ENCODE results near the gene AZU1. TPM values are rescaled to one million over a fixed set of nuclear protein-coding genes. Genes with fewer than 3 reads are reported as not detected.
A peak's percentile ranks its signal among the peaks of the same experiment; 100 is the strongest.

The AZU1 gene, protein sequence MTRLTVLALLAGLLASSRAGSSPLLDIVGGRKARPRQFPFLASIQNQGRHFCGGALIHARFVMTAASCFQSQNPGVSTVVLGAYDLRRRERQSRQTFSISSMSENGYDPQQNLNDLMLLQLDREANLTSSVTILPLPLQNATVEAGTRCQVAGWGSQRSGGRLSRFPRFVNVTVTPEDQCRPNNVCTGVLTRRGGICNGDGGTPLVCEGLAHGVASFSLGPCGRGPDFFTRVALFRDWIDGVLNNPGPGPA
- total RNA-seq, result under 1 TPM in 1 of 2 donors, not detected in 1; 0.27 TPM

DNA sequence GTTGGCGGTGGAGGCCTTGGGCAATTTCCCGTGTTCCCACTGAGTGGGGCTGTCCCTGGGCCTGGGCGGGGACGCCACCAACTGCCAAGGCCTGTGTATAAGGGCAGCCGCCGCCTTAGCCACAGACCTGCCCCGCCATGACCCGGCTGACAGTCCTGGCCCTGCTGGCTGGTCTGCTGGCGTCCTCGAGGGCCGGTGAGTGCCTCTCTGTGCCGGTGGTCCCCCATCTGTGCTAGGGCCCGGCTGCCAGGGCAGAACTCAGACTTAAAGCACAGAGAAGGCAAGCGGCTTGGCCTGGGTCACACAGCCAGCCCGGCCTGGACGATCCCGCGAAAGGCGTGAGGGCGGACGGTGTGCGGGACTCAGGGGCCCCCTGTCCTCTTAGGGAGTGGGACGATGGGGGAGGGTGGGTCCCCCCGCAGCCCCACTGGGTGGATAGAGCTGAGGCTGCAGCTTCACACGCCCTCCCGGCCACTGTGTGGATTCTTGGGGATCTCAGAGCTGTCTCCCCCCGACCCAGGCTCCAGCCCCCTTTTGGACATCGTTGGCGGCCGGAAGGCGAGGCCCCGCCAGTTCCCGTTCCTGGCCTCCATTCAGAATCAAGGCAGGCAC is at the start of gene AZU1:
Gene AZU1, plus strand, starts transcription at position 128 of the 612 bp plus-strand sequence. Its CDS starts 10 bp downstream, at position 138.
- intact Hi-C loops (cut with DNase I), result no loop called here
- H3K4me3 ChIP-seq, result no peak within 1 kb of the TSS
- no peaks in the 10 kb centered on the region for H3K4me1 ChIP-seq
- H3K27ac ChIP-seq, result no peak within 1 kb of the TSS
- no peaks in the 10 kb centered on the region for H3K9me3 ChIP-seq
- H3K9ac ChIP-seq (ENCODE audit: low read depth in 2 of 2, low read length in 2 of 2), result no peak within 1 kb of the TSS
- TF ChIP-seq CTCF (IDR thresholded peaks at IDR 0.05), result no peak
- H3K27me3 ChIP-seq, result peaks cover 21% of the 10 kb centered on the region
- no peaks in the 10 kb centered on the region for H3K36me3 ChIP-seq
- no peak for DNase-seq

DNA sequence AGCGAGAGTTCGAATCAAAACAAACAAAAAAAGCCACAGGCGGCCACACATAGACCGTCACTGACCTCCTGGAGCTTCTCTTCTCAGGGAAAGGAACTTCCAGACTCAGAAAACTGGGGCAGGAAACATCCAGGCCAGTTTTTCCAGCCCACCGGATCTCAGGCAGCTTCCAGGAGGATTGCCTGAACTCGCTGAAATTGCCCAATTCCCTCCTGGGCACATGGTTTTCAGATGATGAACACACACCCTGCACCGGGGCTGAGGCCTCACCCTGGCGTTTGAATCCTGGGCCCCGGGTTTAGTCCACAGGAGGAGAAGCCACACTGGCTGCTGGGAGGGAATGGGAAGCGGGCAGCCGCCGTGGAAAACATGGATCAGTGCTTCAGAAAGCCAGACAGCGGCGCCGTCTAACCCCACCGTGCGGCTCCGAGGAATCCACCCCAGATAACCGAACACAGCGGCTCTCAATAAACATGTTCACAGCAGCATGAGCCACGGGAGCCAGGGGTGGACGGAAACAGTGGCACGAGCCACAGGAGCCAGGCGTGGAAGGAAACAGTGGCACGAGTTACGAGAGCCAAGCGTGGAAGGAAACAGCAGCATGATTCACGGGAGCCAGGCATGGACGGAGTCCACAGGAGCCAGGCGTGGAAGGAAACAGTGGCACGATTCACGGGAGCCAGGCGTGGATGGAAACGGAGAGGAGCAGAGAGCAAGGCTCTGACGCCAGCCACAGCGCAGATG is 48.6 kb upstream of the AZU1 start:
- H3K4me3 ChIP-seq, result no peak overlapping the region
- no peaks in the 10 kb centered on the region for H3K27me3 ChIP-seq
- no peak for TF ChIP-seq CTCF (IDR thresholded peaks at IDR 0.05)
- no peaks in the 10 kb centered on the region for H3K36me3 ChIP-seq
- DNase-seq, result no peak
- no peaks in the 10 kb centered on the region for H3K9me3 ChIP-seq
- H3K27ac ChIP-seq, result peak overlapping the region; percentile 40
- intact Hi-C loops (cut with DNase I), result loop anchor here (10.0 kb wide), 1 partner anchor 196 kb away; no protein-coding TSS in a partner anchor
- H3K9ac ChIP-seq (ENCODE audit: low read depth in 2 of 2, low read length in 2 of 2), result no peak overlapping the region
- H3K4me1 ChIP-seq, result no peaks in the 10 kb centered on the region

GRCh38 chr19:780935-781334 is 46.7 kb upstream of the AZU1 start:
- DNase-seq, result no peak
- H3K27ac ChIP-seq, result no peak overlapping the region

GRCh38 chr19:781800-782184 is 45.8 kb upstream of the AZU1 start:
- intact Hi-C loops (cut with DNase I), result no loop called here
- TF ChIP-seq CTCF (IDR thresholded peaks at IDR 0.05), result no peak
- Histone ChIP-seq H3K27me3 (no peaks in the 10 kb centered on the region), H3K36me3 (no peaks in the 10 kb centered on the region), H3K4me1 (no peaks in the 10 kb centered on the region), H3K9me3 (no peaks in the 10 kb centered on the region), H3K27ac (no peak overlapping the region), H3K9ac (ENCODE audit: low read depth in 2 of 2, low read length in 2 of 2) (no peak overlapping the region), H3K4me3 (no peak overlapping the region)
- DNase-seq, result no peak

More at GRCh38 chr19:780935-781334, 46.7 kb upstream of the AZU1 start:
- Histone ChIP-seq H3K36me3 (no peaks in the 10 kb centered on the region), H3K9ac (ENCODE audit: low read depth in 2 of 2, low read length in 2 of 2) (no peak overlapping the region), H3K4me1 (no peaks in the 10 kb centered on the region), H3K4me3 (no peak overlapping the region), H3K9me3 (no peaks in the 10 kb centered on the region), H3K27me3 (no peaks in the 10 kb centered on the region)
- no peak for TF ChIP-seq CTCF (IDR thresholded peaks at IDR 0.05)
- intact Hi-C loops (cut with DNase I), result no loop called here

- H3K27ac ChIP-seq, result peak overlapping the region; percentile 39
- H3K9ac ChIP-seq (ENCODE audit: low read depth in 2 of 2, low read length in 2 of 2), result peak overlapping the region in 1 of 2 donors; percentile 19
- no peak for DNase-seq
- no peak for TF ChIP-seq CTCF (IDR thresholded peaks at IDR 0.05)
- H3K27me3 ChIP-seq, result no peaks in the 10 kb centered on the region
- H3K4me1 ChIP-seq, result no peaks in the 10 kb centered on the region
- H3K4me3 ChIP-seq, result no peak overlapping the region
- intact Hi-C loops (cut with DNase I), result no loop called here
- H3K9me3 ChIP-seq, result no peaks in the 10 kb centered on the region
- H3K36me3 ChIP-seq, result no peaks in the 10 kb centered on the region
Measured at GRCh38 chr19:782185-782877, 45.3 kb upstream of the AZU1 start.

Measured in colonic mucosa (tissue), 4 donors.